Stimulated activated CD8-positive, alpha-beta memory T cell treated with anti-CD3 and anti-CD28 coated beads, Interleukin-4, amount 100 ng/mL, for 4 hours (primary cell): ENCODE results near the gene ARHGAP19.

Source experiments
- DNase-seq, 2 donors: peaks; one replicate each; pipeline ENCODE4 v3.0.0-alpha.2; 2020; ENCODE audit warnings: low read depth in 2 of 2, low spot score in 1 of 2

The ARHGAP19 gene

GRCh38 chr10:97196223-97197029 lies 96.0 kb downstream of the ARHGAP19 start:
- peak; percentile 27 to 41 for DNase-seq

- no peak for DNase-seq
These were observed 96.7 kb downstream of the ARHGAP19 start for GRCh38 chr10:97195706-97196222.

GRCh38 chr10:97192952-97193435 lies 99.4 kb downstream of the ARHGAP19 start:
- no peak for DNase-seq

DNA sequence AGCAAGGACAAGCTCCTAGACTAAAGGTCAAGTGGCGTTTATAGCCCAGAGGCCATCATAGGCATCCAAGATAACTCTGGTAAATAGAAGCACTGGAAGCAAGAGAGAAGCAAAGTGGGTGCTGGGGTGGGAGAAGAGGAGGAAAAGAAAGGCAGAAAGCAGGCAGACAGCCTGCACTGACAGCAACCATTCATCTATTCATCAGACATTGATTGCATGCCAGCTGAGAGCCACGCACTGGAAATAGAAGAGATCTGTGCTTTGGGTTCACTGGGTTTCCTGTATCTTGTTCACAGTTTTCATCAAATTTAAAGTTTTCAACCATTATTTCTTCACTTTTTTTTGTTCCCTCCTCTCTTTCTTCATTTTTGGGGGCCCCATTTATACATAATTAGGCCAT lies 102.0 kb downstream of the ARHGAP19 start:
- no peak for DNase-seq

GRCh38 chr10:97188261-97188711 lies 104.2 kb downstream of the ARHGAP19 start:
- no peak for DNase-seq

- no peak for DNase-seq
These were observed 105.5 kb downstream of the ARHGAP19 start for GRCh38 chr10:97186911-97187310.

DNA sequence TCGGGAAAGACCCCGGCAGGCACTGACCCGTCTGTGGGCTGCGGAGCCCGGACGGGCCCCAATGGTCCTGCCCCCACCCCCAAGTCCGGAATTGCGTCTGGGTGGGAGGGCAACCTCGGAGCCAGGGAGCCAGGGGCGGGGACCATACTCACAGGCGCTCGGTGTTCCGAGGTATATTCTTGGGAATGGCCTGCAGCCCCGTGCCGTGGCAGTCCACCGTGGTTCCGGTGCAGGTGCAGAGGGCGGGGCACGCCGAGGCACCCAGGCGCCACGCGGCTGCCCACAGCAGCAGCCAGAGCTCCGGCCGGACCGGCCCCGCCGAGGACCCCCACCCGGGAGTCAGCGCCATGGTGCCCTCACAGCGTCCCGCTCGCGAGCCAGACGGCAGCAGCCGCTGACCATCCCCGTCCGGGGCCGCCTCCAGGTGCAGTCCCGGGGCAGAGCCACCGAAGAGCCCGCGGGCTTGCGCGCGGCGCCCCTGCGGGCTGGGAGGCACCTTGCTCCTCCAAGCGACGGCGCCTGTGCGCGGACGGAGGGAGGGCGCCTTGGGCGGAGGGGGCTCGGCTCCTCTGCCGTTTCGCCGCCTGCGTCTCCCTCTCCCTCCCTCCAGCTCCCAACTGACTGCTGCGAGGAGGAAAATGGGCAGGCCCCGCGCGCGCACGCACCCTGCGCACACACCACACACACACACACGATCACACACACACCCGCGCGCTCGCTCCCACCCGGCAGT lies 106.9 kb downstream of the ARHGAP19 start, which contains the start of gene SLIT1:
Gene SLIT1 (minus strand): TSS at position 634 of the 733 bp plus-strand sequence. CDS start 285 bp downstream, at position 349.
- no peak for DNase-seq

DNA sequence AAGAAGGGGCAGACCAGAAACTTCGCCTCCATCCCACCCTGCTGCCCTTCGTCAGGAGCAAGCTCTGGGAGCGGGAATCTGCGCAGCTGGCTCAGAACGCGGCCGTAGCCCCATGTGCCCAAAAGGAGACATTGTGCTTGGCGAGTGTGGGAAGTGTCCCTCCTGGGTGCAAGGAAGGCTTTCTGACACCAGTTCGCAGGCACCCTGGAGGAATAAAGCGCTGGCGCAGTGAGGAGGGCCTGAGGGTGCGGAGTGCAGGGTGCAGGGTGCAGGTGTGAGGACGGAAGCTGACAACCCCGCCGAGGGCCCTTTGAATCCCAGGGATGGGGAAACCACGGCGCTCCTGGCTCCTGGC lies 107.5 kb downstream of the ARHGAP19 start:
- no peak for DNase-seq

DNA sequence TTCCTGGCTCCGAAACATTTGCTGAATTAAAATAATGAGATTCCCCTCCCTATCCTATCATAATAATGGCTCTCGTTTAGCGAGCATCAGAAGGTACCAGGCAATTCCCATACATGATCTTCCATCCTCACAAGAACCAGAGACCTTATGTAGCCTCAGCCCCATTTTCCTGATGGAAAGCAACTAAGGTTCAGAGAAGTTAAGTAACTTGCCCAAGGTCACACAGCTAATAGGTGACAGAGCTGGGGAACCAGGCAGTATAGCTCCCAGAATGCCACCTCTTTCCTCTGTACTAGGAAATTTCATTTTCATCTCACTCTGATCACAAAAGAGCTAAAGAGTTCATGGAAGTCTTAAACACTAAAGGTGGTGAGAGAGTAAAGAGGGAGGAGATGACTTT lies 109.1 kb downstream of the ARHGAP19 start:
- DNase-seq: no peak

DNA sequence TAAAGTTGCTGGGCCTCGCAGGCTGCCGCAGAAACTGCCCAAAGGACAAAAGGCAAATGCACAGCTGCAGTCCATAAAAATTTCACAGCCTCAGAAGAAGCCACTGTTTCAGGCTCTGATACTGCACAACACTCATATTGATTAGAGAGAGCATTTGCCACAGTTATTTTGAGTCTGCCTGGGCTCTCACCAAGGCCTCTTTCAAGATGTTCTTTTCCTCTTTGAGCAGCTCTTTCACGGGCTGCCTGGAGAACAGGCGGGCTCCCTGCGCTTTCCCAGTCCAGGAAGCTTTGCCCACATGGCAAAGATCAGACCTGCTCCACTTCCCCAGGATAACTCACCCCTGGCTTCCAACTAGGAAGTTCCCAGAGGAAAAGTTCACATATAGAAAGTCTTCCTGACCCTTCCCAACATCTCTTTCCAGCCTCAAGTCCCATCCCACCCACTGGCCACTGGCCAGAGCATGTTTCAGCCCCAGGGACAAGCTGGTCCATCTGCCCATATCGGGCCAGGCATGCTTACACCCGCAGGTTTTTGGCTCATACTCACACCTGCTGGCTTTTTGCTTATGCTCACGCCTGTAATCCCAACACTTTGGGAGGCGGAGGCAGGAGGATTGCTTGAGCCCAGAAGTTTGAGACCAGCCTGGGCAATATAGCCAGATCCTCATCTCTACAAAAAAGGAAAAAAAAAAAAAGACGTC lies 110.0 kb downstream of the ARHGAP19 start:
- DNase-seq: no peak

DNA sequence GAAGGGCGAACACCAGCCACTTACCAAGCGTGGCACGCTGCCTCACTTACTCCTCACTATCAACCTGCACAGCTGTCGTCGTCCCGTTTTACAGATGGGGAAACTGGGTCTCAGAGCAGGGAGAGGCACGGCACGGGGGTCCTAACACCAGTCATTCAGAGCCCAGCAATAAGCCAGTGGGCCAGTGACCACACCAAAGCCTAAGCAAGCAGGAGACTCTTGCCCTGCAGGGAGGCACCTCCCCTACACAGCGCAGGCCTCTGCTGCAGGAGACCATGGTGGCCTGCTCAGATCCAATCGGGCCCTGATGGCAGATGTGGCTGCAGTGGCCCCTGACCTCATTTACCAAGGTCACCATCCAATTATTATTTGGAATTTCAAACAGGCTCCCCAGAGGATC lies 111.5 kb downstream of the ARHGAP19 start:
- DNase-seq: no peak

DNA sequence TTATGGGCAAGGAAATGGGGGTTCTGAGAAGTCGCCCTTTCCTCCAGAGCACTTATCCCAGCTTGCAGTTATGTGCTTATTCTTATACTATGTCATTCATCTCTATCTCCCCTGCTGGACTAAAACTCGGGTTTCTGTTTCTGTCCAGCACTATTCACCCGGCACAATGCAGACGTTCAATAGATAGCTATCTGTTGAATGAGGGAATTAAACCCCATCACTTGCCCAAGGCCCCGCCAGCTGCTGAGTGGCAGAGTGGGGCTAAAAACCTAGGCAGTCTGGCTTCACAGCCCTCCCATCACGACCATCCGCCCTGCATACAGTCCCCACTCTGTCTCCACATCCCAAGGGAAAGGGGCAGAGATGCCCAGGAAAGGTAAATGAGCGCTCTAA lies 112.1 kb downstream of the ARHGAP19 start:
- no peak for DNase-seq

DNA sequence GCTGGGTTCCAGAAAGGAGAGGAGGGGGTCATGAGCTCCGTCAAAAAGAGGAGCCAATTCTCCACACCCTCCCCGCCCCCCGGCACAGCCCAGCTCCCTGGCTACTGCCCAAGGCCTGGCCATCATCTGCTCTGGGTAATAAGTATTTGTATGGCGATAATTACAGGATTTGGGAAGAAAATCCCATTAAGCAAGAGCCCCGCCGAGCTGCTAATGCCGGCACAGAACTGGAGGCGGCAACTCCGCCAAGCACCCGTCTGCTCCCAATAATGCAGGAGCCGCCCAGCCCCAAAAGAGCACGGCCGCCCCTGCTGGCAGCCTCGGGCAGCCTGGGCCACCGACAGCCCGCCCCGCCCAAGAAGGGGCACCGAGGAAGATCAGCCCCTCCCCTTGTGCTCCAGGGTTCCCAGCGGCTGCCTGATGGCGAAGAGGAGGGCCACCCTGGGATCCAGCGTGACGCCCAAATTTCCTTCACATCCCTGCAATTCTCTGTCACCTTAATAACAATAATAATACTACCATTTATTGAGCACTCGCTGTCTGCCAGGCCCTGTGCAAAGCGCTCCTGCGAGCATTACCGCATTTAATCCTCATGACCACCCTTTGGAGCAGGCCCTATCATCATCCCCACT lies 112.6 kb downstream of the ARHGAP19 start:
- DNase-seq: no peak

DNA sequence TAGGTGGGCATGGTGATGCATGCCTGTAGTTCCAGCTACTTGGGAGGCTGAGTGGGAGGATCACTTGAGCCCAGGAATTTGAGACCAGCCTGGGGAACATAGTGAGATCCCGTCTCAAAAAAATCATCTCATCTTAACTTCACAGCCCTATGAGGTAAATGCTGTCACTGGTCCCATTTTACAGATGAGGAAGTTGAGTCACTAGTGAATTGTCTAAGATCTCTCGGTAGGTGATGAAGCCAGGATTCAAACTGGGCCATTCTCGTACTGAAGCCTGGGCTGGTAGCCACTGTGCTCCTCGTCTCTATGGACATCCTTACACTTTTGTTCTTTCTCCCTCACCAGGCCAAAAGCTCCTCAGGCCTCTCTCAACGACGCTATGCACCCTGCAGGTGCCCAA lies 113.1 kb downstream of the ARHGAP19 start:
- no peak for DNase-seq

- no peak for DNase-seq
These were observed 114.4 kb downstream of the ARHGAP19 start for GRCh38 chr10:97178074-97178473.

DNA sequence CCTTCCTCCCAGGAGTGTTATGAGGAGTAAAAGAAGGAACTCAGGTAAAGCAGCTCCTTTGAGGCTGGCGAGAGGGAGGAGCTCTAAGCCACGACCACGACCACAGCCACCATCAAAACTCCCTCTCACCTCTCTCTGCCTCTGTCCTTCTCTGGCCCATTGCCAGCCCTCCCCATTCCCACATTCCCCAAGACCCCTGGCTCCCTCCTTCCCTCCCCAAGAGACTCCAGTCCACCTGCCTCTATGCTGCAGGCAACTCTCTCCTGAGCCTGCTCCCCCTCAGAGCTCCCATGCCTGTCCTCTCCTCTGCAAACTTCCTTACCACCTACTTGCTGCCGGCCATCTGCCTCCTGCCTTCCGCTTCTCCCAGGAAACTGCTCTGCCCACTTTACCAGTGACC lies 116.2 kb downstream of the ARHGAP19 start:
- no peak for DNase-seq

DNA sequence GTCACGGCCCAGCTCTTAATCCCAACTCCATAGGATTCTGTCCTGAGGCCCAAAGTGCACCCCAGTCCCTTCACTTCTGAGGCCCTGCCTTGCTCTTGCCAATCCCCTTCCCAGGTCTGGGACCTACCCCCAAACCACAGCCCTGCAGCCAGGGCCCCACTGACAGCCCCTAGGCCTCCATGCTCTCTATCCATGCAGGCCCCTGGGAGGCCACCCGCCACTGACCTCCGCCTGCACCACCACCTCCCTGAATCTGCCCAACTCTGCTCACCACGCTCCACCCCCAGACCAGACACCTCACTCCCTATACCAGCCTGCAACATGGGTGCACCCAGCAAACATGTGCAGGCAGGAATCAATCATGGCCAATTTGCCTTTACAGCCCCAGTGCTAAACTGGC lies 116.9 kb downstream of the ARHGAP19 start:
- DNase-seq: no peak

DNA sequence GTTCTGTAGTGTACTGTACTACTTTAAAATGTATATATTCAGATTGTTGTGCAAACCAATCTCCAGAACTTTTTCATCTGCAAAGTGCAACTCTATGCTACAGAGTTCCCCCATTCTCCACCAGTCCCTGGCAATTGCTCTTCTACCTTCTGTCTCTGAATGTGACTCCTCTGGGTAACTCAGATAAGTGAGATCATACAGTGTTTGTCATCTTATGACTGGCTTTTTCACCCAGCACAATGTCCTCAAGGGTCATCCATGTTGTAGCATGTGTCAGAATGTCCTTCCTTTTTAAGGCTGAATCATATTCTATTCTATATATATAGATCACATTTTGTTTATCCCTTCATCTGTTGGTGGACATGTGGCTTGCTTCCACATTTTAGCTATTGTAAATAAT lies 117.5 kb downstream of the ARHGAP19 start:
- DNase-seq: no peak

GRCh38 chr10:97174276-97174775 lies 118.1 kb downstream of the ARHGAP19 start:
- DNase-seq: no peak

DNA sequence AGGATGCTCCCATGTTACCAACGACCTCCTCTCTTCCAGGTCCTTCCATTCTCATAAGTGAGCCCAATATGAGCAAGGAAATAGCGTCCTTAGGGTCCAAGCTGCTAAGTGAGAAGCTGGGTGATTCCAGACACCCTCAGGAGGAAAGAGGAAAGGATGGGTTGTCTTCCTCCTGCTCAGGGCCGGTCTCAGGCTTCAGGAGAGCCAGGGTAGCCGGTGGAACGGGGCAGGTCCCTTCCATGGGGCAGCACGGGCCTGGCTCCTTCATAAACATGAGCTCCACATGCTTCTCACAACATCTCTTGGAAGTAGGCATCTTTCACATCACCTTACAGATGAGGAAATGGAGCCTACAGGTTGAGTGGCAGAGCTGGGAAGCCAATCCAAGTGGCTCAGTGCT lies 119.4 kb downstream of the ARHGAP19 start:
- no peak for DNase-seq
